Tibial artery (tissue), 4 donors: ENCODE results near the gene SOHLH1.

ENCODE experiments used
- DNase-seq, 2 donors: peaks; one replicate each; pipeline ENCODE4 v3.0.0-alpha.2; 2019
- H3K27ac ChIP-seq, 2 donors: fragments of 200-600 bp; sonication (generic) in 1 of 2; 1 replicate in 1 of 2; 2 replicates in 1 of 2; pipeline ENCODE4 v1.5.1; 2018 to 2019; ENCODE audit warnings: mild to moderate bottlenecking in 1 of 2
- H3K27me3 ChIP-seq, 2 donors: fragments of 200-600 bp; sonication (generic) in 1 of 2; one replicate each; pipeline versions ENCODE4 v1.5.1 to v1.6.0; 2016 to 2019
- H3K36me3 ChIP-seq, 3 donors: fragments of 200-600 bp; sonication (generic) in 2 of 3; one replicate each; pipeline ENCODE4 v1.5.1; 2016 to 2019; ENCODE audit warnings: mild to moderate bottlenecking in 2 of 3
- H3K4me1 ChIP-seq, 4 donors: fragments of 200-600 bp; sonication (generic) in 2 of 4; 1 replicate in 3 of 4; 2 replicates in 1 of 4; pipeline ENCODE4 v1.5.1; 2016 to 2019
- H3K4me3 ChIP-seq, 2 donors: fragments of 200-600 bp; sonication (generic) in 1 of 2; 1 replicate in 1 of 2; 2 replicates in 1 of 2; pipeline ENCODE4 v1.5.1; 2018 to 2019; ENCODE audit warnings: mild to moderate bottlenecking in 2 of 2
- H3K9me3 ChIP-seq, 3 donors: fragments of 200-600 bp; sonication (generic) in 1 of 3; one replicate each; pipeline ENCODE4 v1.5.1; 2016 to 2019
- intact Hi-C: fragments of 100-400 bp; cut with DNase I; formaldehyde crosslinking; loops from one replicate; pipeline ENCODE4 v1.15.0; 2023; ENCODE audit warnings: low total_unique reads
- TF ChIP-seq, protein P1 (sequence below), 2 experiments: fragments of 200-600 bp in 1 of 2; fragments of 450-650 bp in 1 of 2; IDR thresholded peaks; one replicate each; pipeline ENCODE4 v1.5.1; 2017 to 2019; ENCODE audit warnings: antibody characterized with exemption in 2 of 2, mild to moderate bottlenecking in 1 of 2, moderate library complexity in 1 of 2

SOHLH1 gene

DNA sequence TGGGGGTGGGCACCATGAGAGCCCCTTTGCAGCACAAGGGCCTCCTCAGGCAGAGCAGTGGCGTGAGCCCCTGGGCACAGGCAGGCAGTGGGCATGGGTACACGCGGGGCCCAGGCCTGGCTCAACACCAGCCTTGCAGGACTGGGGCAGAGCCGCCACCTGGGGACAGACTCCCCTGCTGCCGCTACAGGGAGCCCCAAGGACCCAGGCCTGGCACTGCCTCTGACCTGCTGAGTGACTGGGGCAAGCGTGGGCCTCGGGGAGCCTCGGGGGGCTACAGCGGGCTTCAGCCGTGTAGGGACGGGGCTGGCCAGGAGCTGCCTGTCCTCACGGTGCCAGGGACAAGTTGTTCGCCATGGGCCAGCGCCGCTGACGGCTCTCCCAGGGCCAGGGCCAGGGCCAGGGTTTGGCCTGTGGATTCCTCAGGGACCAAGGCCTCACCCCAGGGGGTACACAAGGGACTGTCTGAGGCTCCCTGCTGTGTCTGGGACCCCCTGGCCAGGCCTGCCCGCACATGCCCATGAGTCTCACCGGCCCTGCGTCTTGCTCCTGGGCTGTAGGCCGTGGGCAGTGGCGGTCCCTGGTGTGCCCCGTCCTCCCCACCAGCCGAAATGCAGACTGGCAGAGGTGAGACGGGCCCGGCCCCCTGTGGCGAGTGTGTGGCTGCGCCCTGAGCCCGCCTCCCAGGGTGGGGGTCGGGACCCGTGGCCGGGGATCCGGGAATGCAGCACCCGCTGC lies 45.2 kb upstream of the SOHLH1 start:
- Histone ChIP-seq H3K9me3 (no peaks in the 10 kb centered on the region), H3K27me3 (peaks cover 0 to 79% of the 10 kb centered on the region in 2 donors), H3K27ac (no peak overlapping the region), H3K4me1 (no peaks in the 10 kb centered on the region), H3K4me3 (no peak overlapping the region), H3K36me3 (no peaks in the 10 kb centered on the region)
- TF ChIP-seq, protein P1, sequence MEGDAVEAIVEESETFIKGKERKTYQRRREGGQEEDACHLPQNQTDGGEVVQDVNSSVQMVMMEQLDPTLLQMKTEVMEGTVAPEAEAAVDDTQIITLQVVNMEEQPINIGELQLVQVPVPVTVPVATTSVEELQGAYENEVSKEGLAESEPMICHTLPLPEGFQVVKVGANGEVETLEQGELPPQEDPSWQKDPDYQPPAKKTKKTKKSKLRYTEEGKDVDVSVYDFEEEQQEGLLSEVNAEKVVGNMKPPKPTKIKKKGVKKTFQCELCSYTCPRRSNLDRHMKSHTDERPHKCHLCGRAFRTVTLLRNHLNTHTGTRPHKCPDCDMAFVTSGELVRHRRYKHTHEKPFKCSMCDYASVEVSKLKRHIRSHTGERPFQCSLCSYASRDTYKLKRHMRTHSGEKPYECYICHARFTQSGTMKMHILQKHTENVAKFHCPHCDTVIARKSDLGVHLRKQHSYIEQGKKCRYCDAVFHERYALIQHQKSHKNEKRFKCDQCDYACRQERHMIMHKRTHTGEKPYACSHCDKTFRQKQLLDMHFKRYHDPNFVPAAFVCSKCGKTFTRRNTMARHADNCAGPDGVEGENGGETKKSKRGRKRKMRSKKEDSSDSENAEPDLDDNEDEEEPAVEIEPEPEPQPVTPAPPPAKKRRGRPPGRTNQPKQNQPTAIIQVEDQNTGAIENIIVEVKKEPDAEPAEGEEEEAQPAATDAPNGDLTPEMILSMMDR (IDR thresholded peaks at IDR 0.05): no peak
- intact Hi-C loops: no loop called here
- no peak for DNase-seq

DNA sequence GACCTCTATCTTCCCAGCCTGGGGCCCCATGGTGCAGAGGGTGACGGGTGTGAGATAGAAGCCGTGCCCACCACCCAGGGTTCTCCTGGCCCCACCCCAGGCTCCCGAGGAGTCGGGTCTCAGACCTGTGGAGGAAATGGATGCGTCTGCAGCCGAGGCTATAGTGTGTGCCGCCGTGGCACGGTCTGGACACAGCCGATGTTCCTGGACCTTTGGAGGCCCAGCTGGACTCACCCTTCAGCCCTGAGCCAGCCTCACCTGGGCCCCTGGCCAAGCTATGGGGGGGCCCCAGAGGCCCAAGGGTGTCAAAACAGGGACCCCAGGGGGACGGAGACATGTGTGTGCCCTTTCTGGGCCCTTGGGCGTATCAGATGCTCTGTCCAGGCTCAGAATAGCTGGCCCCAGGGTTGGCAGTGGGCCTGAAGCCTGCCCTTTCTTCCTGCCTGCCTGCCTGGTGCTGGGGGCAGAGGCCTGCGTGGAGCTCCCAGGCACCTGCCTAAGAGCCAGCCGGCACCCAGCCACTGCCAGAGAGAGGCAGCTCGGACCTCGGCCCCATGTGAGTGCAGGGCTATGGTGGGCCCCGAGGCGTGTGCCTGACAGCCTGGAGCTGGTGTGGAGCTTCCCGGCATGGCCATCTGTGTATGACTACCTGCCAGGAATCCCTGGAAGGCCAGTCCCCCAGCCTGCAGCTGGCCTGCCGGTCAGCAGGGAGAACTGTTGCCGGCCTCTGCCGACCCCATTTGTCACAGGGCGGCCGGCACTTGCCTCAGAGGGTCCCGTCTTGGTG lies 44.5 kb upstream of the SOHLH1 start:
- intact Hi-C loops: no loop called here
- Histone ChIP-seq H3K36me3 (no peaks in the 10 kb centered on the region), H3K27ac (no peak overlapping the region), H3K9me3 (no peaks in the 10 kb centered on the region), H3K4me1 (no peaks in the 10 kb centered on the region), H3K27me3 (peaks cover 0 to 83% of the 10 kb centered on the region in 2 donors), H3K4me3 (no peak overlapping the region)
- TF ChIP-seq, protein P1 (IDR thresholded peaks at IDR 0.05): no peak
- DNase-seq: no peak

DNA sequence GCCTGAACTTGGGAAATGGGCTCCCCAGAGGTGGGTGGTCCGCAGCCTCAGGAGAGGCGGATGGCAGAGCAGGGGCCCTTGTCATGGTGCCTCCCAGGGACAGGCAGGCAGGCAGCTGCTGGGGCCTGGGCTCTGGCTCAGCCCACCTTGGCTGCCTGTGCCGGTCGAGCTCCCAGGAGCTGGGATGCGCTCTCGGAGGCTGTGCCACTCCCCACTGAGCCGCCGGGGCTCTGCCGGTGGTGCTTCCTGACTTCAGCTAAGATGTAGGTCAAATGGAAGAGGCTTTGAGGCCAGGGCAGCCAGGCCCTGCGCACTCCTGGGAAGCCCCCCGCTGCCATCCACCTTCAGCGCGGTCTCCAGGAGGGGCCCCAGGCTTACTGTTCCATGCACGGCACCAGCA lies 43.7 kb upstream of the SOHLH1 start:
- Histone ChIP-seq H3K27me3 (peaks cover 0 to 84% of the 10 kb centered on the region in 2 donors), H3K27ac (no peak overlapping the region), H3K4me1 (no peaks in the 10 kb centered on the region), H3K4me3 (no peak overlapping the region), H3K9me3 (no peaks in the 10 kb centered on the region), H3K36me3 (no peaks in the 10 kb centered on the region)
- TF ChIP-seq, protein P1 (IDR thresholded peaks at IDR 0.05): no peak
- no peak for DNase-seq
- intact Hi-C loops: no loop called here

DNA sequence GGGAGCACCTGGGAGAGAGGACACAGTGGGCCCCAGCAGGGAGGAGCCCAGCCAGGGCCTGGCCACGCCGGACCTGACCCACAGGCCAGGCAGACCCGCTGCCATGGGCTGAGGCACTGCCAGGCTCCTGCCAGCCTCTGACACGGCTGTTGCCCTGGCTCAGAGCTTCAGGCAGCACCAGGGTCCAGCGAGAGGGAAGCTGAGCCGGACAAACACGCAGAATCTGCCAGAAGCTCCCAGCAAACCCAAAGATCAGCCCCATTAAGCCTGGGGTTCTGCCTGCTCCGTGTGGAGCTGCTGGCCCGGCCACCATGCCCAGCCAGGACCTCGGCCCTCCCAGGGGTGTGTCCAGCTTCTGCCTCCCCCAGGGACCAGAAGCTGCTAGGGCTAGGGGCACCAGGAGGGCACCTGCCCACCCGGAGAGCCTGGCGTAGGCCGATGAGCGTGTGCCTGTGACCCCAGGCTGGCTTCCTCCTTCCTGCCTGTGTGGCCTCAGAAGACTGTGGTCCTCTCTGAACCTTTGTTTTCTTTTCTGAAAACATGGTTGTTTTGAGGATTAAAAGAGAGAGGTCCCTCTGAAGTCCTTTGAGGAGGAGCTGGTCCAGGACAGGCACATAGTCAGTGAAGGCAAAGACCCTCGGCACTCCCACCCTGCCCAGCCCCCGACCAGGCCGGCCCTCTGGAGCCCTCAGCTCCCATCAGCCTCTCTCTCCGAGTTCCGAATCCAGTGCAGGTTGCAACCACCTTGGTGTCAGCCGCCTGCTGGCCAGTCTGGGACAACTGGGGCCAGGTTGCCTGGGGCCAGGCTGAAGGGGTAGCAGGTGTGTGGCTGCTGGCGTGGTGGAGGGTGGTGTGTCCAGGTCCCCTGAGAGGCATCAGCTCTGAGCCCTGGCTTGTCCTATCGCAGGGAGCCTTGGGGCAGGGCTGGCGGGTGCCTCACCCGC lies 42.3 kb upstream of the SOHLH1 start:
- DNase-seq: no peak
- Histone ChIP-seq H3K4me1 (no peaks in the 10 kb centered on the region), H3K9me3 (no peaks in the 10 kb centered on the region), H3K4me3 (no peak overlapping the region), H3K27me3 (peaks cover 0 to 85% of the 10 kb centered on the region in 2 donors), H3K36me3 (no peaks in the 10 kb centered on the region), H3K27ac (no peak overlapping the region)
- intact Hi-C loops: no loop called here
- TF ChIP-seq, protein P1 (IDR thresholded peaks at IDR 0.05): no peak
